Panc1 (cell line): Measurements from ENCODE around the gene ROBO1. TPM values are rescaled to one million over a fixed set of nuclear protein-coding genes. Genes with fewer than 3 reads are reported as not detected.

ENCODE experiments used
- ATAC-seq: fragments of 200-7000 bp; cut with Tn5 transposase; 2 replicates; pipeline ENCODE4 v1.9.1; 2020; ENCODE audit warnings: mild to moderate bottlenecking, moderate library complexity
- BruUV-seq: library from RNA; stranded (reverse); fragments of 400-500 nt; replicated peaks from 2 replicates; lab custom pipeline; 2021; lab: Mats Ljungman, UMichigan
- CTCF ChIA-PET: fragments of 300-600 bp; sonication (Branson Sonifier 250); formaldehyde crosslinking; loops from one replicate; lab custom pipeline; 2022; ENCODE audit warnings: antibody characterized with exemption; lab: Charles Lee
- POLR2A ChIA-PET: fragments of 300-600 bp; sonication (Branson Sonifier 250); formaldehyde crosslinking; loops from one replicate; lab custom pipeline; 2022; ENCODE audit warnings: antibody characterized with exemption; lab: Charles Lee
- DNase-seq: peaks from one replicate; pipeline ENCODE4 v3.0.0-alpha.2; 2010; ENCODE audit warnings: low read depth, low spot score
- H3K27ac ChIP-seq: 2 replicates; pipeline ENCODE4 v1.5.1; 2011; ENCODE audit warnings: mild to moderate bottlenecking, low read length, inconsistent platforms
- H3K27me3 ChIP-seq: fragments of 200-500 bp; sonication (Bioruptor generic); 2 replicates; pipeline ENCODE4 v1.6.0; 2014; ENCODE audit warnings: low read length, inconsistent platforms; ENCODE audit not compliant: control insufficient read depth, insufficient read depth
- H3K36me3 ChIP-seq: fragments of 200-500 bp; sonication (Bioruptor generic); 2 replicates; pipeline ENCODE4 v1.5.1; 2014; ENCODE audit warnings: inconsistent platforms, mild to moderate bottlenecking, low read length, moderate library complexity; ENCODE audit not compliant: control insufficient read depth, insufficient read depth
- H3K4me1 ChIP-seq: 2 replicates; pipeline ENCODE4 v1.5.1; 2011; ENCODE audit warnings: inconsistent platforms, mild to moderate bottlenecking, low read length, moderate library complexity; ENCODE audit not compliant: control insufficient read depth, insufficient read depth
- H3K4me3 ChIP-seq, 2 experiments: 2 replicates each; pipeline ENCODE4 v1.5.1; 2011 to 2012; ENCODE audit warnings: low read depth in 2 of 2, low read length in 2 of 2, mild to moderate bottlenecking in 2 of 2, inconsistent platforms in 1 of 2, moderate library complexity in 1 of 2
- H3K9me3 ChIP-seq: fragments of 200-500 bp; sonication (Bioruptor generic); 2 replicates; pipeline ENCODE4 v1.5.1; 2014; ENCODE audit warnings: low read depth, mild to moderate bottlenecking, inconsistent platforms, low read length, moderate library complexity; ENCODE audit not compliant: control insufficient read depth, insufficient read depth
- CTCF ChIP-seq: fragments of 450-650 bp; IDR thresholded peaks from 2 replicates; pipeline ENCODE4 v1.5.1; 2017; ENCODE audit warnings: mild to moderate bottlenecking
- POLR2AphosphoS5 ChIP-seq: IDR thresholded peaks from 2 replicates; pipeline ENCODE4 v1.6.1; 2012; ENCODE audit warnings: mild to moderate bottlenecking, low read depth, low read length, moderate library complexity
- REST ChIP-seq, 2 experiments: IDR thresholded peaks; 2 replicates each; pipeline ENCODE4 v1.6.1; 2011 to 2012; ENCODE audit warnings: low read depth in 2 of 2, control low read depth in 1 of 2, low read length in 1 of 2, mild to moderate bottlenecking in 1 of 2, moderate library complexity in 1 of 2; ENCODE audit not compliant: insufficient read depth in 1 of 2
- SIN3A ChIP-seq: IDR thresholded peaks from 2 replicates; pipeline ENCODE4 v1.6.1; 2012; ENCODE audit warnings: low read depth, mild to moderate bottlenecking, low read length, moderate library complexity, borderline replicate concordance; ENCODE audit not compliant: insufficient read depth
- TCF7L2 ChIP-seq: IDR thresholded peaks from 2 replicates; pipeline ENCODE4 v1.6.1; 2011; ENCODE audit warnings: mild to moderate bottlenecking, low read depth, low read length, inconsistent platforms
- in situ Hi-C: cut with HindIII; loops from 2 replicates; pipeline ENCODE4 v1.10.0; 2016; ENCODE audit warnings: low sequenced_read_pairs, low pct_unique_long_range_greater_than_20kb
- intact Hi-C: fragments of 100-400 bp; cut with micrococcal nuclease; formaldehyde crosslinking; loops from one replicate; pipeline ENCODE4 v1.10.0; 2022; ENCODE audit not compliant: unreplicated experiment
- total RNA-seq: library from RNA; stranded (reverse); gene quantifications from one replicate; pipeline ENCODE4 v1.2.1, GENCODE V29; 2021; ENCODE audit not compliant: unreplicated experiment

The ROBO1 gene
- total RNA-seq, 1 experiment from 2014 or later: 61.6 TPM

GRCh38 chr3:78901544-78901943, 866.3 kb downstream of the ROBO1 start:
- Histone ChIP-seq H3K9me3 (no peaks in the 10 kb centered on the region), H3K27ac (no peak overlapping the region), H3K4me3 (no peak overlapping the region), H3K27me3 (no peaks in the 10 kb centered on the region), H3K36me3 (no peaks in the 10 kb centered on the region), H3K4me1 (no peaks in the 10 kb centered on the region)
- ATAC-seq (no peak), DNase-seq (no peak)
- TF ChIP-seq REST (IDR thresholded peaks at IDR 0.05; ENCODE audit: insufficient read depth in 1 of 2, low read depth in 2 of 2, low read length in 1 of 2) (no peak), SIN3A (no peak), TCF7L2 (no peak), CTCF (no peak), POLR2AphosphoS5 (no peak)
- intact Hi-C loops: no loop called here
- ChIA-PET POLR2A (interaction anchor here (0.6 kb wide), 1 partner anchor 123 kb away, joined by 3 read pairs; no protein-coding TSS in a partner anchor), CTCF (no interaction called here)
- in situ Hi-C loops: no loop called here
- no TSS peak for BruUV-seq

- in situ Hi-C loops: no loop called here
- TF ChIP-seq REST (IDR thresholded peaks at IDR 0.05; ENCODE audit: insufficient read depth in 1 of 2, low read depth in 2 of 2, low read length in 1 of 2) (no peak), CTCF (no peak), POLR2AphosphoS5 (no peak), SIN3A (no peak), TCF7L2 (no peak)
- H3K27ac ChIP-seq: no peak overlapping the region
- H3K27me3 ChIP-seq: no peaks in the 10 kb centered on the region
- ChIA-PET CTCF (no interaction called here), POLR2A (interaction anchor here (0.6 kb wide), 1 partner anchor 122 kb away, joined by 3 read pairs; no protein-coding TSS in a partner anchor)
- H3K4me1 ChIP-seq: no peaks in the 10 kb centered on the region
- H3K36me3 ChIP-seq: no peaks in the 10 kb centered on the region
- ATAC-seq: no peak
- intact Hi-C loops: no loop called here
- no TSS peak for BruUV-seq
- DNase-seq: no peak
- no peaks in the 10 kb centered on the region for H3K9me3 ChIP-seq
- no peak overlapping the region for H3K4me3 ChIP-seq
Measured at GRCh38 chr3:78900880-78901279, 866.9 kb downstream of the ROBO1 start.
